Upper lobe of left lung (tissue), 4 donors: ENCODE data around the gene TECPR1.

Source experiments
- CTCF ChIP-seq, 6 experiments: fragments of 450-650 bp in 4 of 6; fragments of 200-600 bp in 2 of 6; sonication (generic) in 2 of 6; IDR thresholded peaks; one replicate each; pipeline ENCODE4 v1.5.1; 2016 to 2019; ENCODE audit warnings: antibody characterized with exemption in 6 of 6
- EP300 ChIP-seq, 4 donors: sonication (generic); formaldehyde crosslinking; IDR thresholded peaks; one replicate each; pipeline ENCODE4 v1.5.1; 2017; ENCODE audit warnings: antibody characterized with exemption in 4 of 4, control low read depth in 2 of 4
- POLR2A ChIP-seq, 4 donors: fragments of 450-650 bp; IDR thresholded peaks; one replicate each; pipeline ENCODE4 v1.5.1; 2016 to 2017; ENCODE audit warnings: antibody characterized with exemption in 4 of 4, mild to moderate bottlenecking in 2 of 4
- POLR2AphosphoS5 ChIP-seq, 2 donors: sonication (generic); formaldehyde crosslinking; IDR thresholded peaks; one replicate each; pipeline ENCODE4 v1.5.1; 2017; ENCODE audit warnings: antibody characterized with exemption in 2 of 2

- TF ChIP-seq POLR2AphosphoS5 (IDR thresholded peaks at IDR 0.05) (no peak), CTCF (IDR thresholded peaks at IDR 0.05) (no peak), POLR2A (IDR thresholded peaks at IDR 0.05) (no peak), EP300 (IDR thresholded peaks at IDR 0.05) (no peak)
These were observed 45.3 kb downstream of the TECPR1 start for GRCh38 chr7:98206451-98207330.
